HUES48 (cell line): ENCODE data around the gene SAE1.

Experiments
- H3K27ac ChIP-seq: one replicate; pipeline ENCODE4 v1.7.0; 2013; ENCODE audit warnings: low read depth, low read length, inconsistent platforms
- H3K27me3 ChIP-seq: 2 replicates; pipeline ENCODE4 v1.6.1; 2013; ENCODE audit warnings: mild to moderate bottlenecking, low read length; ENCODE audit not compliant: control insufficient read depth, insufficient read depth
- H3K36me3 ChIP-seq: 2 replicates; pipeline ENCODE4 v1.6.1; 2013; ENCODE audit warnings: low read length; ENCODE audit not compliant: control insufficient read depth, insufficient read depth
- H3K4me1 ChIP-seq: 2 replicates; pipeline ENCODE4 v1.6.1; 2013; ENCODE audit warnings: mild to moderate bottlenecking, low read length; ENCODE audit not compliant: control insufficient read depth, insufficient read depth
- H3K4me3 ChIP-seq: 2 replicates; pipeline ENCODE4 v1.5.1; 2013; ENCODE audit warnings: mild to moderate bottlenecking, low read depth, low read length
- H3K9ac ChIP-seq: 2 replicates; pipeline ENCODE4 v1.6.1; 2013; ENCODE audit warnings: mild to moderate bottlenecking, low read depth, low read length, moderate library complexity
- H3K9me3 ChIP-seq: 2 replicates; pipeline ENCODE4 v1.6.1; 2013; ENCODE audit warnings: low read length; ENCODE audit not compliant: control insufficient read depth, insufficient read depth

The SAE1 gene

DNA sequence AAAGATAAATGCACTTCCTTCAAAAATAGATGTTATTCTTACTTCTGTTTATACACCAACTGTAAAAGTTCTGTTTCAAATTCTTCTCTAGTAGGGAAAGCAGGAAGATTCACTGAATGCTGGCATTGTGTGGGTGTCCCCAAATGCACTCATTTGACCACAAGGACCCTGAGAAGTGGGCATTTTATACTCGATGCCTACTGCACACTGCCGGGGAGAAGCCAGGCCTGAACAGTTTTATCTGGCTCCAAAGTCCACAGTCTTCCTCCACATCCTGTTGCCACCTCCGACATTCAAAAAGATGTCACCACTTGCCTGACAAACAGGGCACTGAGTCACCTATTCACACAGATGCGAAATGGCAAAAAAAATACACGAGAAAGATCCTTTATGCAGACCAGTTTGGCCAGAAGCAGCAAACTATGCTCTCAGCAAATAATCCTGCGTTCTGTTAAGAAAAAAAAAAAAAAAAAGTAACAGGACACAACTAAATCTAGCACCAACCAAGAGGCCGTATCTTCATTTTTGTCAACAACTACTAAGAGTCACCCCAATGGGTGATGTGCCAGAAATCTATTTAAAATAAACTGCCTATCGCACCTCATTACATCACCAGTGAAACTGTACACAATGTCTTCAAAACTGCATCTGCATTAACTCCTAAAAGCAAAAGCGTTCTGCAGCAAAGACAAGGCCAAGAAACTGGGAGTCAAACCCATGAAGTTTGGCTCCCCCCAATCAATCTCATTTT lies 23.3 kb upstream of the SAE1 start:
- Histone ChIP-seq H3K9me3 (no peaks in the 10 kb centered on the region), H3K9ac (no peak overlapping the region), H3K27me3 (no peaks in the 10 kb centered on the region), H3K36me3 (peaks cover 41% of the 10 kb centered on the region), H3K4me3 (no peak overlapping the region), H3K4me1 (peaks cover 35% of the 10 kb centered on the region), H3K27ac (peak overlapping the region; percentile 100)

DNA sequence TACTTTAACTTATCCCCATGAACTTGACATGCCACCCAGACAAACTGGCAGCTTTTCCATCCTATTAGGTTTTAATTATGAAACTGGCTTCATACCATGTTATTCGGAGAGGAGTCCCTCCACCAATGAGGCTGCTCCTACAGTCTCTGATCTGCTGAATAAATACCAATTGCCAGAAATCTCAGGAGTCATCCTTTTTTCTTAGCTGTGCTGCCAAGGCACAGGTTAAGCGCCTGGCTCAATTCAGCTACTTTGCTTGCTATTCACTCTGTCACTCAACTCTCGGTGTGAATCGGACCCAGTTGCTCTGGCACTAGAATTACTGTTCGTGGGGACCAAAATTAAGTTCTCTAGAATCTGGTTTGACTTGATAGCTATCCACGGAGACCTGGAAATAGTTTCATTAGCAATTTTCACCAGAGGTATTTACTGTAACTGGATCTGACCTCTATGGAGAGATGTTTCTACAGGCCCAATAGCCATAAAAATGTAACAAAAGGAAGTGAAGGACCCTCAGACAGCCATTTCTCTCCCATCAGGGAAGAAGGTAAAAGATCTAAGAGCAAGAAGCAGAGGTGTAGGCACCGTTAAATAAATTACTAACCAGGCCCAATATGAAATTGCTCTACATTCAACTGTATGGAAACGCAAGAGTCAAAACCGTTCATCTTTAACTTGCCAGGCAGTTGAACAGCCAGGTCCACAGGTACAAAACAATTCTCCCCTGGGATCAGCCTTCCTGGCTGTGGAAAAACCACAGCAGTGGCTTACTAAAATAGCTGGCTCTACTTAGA lies 22.5 kb upstream of the SAE1 start:
- H3K36me3 ChIP-seq, result peaks cover 41% of the 10 kb centered on the region
- H3K9ac ChIP-seq, result peak overlapping the region; percentile 97; the same call in 1 of the 2 replicates
- H3K9me3 ChIP-seq, result no peaks in the 10 kb centered on the region
- no peaks in the 10 kb centered on the region for H3K27me3 ChIP-seq
- peak overlapping the region; percentile 85; the same call in 1 of the 2 replicates for H3K4me3 ChIP-seq
- peak overlapping the region; percentile 100 for H3K27ac ChIP-seq
- H3K4me1 ChIP-seq, result peaks cover 30% of the 10 kb centered on the region

DNA sequence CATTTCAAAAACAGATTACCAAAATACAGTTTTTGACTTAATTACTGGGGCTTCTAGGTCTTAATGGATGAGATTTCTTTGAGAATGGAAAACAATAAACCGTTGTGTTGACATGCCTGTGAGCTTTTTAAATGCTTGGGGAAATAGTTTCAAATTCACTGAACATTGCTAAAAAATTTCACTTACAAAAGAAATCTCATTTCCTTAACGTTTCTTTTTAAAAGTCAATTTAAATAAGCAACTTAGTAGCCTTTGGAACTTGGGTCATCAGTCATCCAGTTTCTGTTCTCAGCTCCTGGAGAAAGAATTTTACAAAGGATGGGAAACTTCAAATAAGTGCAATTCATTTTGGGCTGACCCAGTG lies 21.5 kb upstream of the SAE1 start:
- Histone ChIP-seq H3K27me3 (no peaks in the 10 kb centered on the region), H3K9me3 (no peaks in the 10 kb centered on the region), H3K36me3 (peaks cover 41% of the 10 kb centered on the region), H3K9ac (peak overlapping the region; percentile 97), H3K4me3 (peak overlapping the region; percentile 85), H3K27ac (peak overlapping the region; percentile 100), H3K4me1 (peaks cover 35% of the 10 kb centered on the region)

DNA sequence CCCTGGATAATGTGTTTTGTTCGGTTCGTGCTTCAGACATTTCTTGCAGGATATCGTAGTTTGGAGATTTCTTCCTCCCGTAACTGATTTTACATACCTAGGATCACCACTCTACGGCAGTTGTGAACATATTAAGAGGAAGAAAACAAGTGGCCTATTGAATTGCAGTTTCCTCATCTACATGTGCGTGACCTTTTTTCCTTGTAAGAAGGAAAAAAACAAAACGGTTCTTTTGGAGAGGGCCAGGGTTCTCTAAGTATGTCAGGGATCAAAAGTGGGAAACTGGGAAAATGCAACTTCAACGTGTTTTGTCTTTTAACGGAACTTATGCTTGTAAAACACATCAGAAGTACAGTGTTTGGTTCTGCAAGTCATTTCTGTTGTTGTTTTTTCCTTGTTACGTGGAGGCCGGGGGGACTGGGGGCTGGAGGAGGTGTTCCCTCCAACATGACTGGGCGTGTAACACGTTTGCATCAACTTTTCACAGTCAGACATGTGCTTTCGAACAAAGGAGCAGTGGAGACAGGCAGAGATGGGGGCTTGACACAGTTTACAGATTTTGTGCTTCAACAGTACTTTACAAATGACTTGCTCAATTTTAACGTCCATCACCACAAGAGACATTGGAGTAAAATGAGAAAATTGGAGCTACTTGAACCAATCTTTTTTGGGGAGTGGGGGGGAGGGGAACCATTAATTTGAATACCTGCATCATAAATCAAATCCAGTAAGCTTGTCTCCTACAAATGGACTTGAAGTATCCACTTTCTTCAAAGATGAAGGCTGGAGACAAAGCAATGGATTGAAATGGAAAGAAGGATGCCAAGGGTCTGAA lies 20.9 kb upstream of the SAE1 start:
- Histone ChIP-seq H3K4me1 (peaks cover 36% of the 10 kb centered on the region), H3K27me3 (no peaks in the 10 kb centered on the region), H3K9me3 (no peaks in the 10 kb centered on the region), H3K4me3 (peak overlapping the region; percentile 85), H3K9ac (peak overlapping the region; percentile 97), H3K27ac (peak overlapping the region; percentile 100), H3K36me3 (peaks cover 35% of the 10 kb centered on the region)

DNA sequence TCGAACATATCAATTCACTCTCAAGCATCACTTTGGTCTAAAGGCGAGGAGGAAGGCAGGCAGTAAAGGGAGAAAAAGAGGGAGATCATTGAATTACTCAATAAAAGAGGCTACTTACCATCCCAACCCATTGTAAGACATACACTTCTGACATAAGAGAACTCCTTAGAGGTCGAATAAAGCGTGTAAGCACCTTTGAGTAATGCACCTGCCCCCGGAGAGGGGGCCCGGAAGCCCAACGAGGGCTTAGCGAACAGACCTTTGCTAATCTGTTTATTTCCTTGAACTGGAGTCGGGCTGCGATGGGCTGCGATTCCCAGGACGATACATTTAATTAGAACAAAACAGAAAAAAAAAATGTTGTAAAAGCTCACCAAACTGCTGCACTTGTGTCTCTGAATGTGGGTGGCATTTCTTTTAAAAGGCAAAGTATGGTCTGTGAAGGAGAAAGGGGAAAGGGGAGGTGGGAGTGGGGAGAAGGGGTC lies 20.1 kb upstream of the SAE1 start:
- H3K27ac ChIP-seq, result peak overlapping the region; percentile 100
- no peaks in the 10 kb centered on the region for H3K27me3 ChIP-seq
- H3K9me3 ChIP-seq, result no peaks in the 10 kb centered on the region
- peaks cover 36% of the 10 kb centered on the region for H3K4me1 ChIP-seq
- H3K36me3 ChIP-seq, result peaks cover 28% of the 10 kb centered on the region
- H3K4me3 ChIP-seq, result peak overlapping the region; percentile 85
- H3K9ac ChIP-seq, result peak overlapping the region; percentile 97

DNA sequence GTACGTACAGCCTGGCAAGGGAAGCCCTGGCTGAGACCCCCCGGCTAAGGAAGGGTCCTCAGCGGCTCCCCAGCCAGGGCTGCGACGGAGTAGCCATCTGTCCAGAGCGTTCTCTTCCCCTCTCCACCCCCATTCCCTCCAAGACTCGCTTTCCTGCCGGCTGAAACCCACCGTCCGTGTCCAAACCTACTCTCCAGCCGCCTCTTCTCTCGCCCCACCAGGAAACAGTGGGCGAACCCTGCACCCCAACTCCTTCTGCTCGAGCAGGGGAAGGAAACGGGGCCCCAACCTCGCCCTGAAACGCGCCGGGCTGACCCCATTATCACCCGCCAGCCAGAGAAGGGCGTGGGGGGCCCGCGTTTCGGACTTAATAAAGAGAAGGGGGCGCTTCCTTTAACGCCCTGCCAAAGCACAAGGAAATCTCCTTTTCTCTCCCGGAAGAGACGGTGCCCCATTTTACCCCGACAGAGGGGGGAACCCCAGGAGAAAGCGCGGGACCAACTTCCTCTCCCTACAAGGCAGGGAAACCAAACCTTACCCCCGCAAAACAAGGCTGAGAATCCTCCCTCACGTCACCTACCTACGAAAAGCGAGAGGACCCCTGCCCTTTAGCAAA lies 19.5 kb upstream of the SAE1 start:
- H3K9me3 ChIP-seq, result no peaks in the 10 kb centered on the region
- peak overlapping the region; percentile 97 for H3K9ac ChIP-seq
- peaks cover 23% of the 10 kb centered on the region for H3K36me3 ChIP-seq
- peaks cover 36% of the 10 kb centered on the region for H3K4me1 ChIP-seq
- H3K27ac ChIP-seq, result peak overlapping the region; percentile 100
- peak overlapping the region; percentile 85 for H3K4me3 ChIP-seq
- no peaks in the 10 kb centered on the region for H3K27me3 ChIP-seq

DNA sequence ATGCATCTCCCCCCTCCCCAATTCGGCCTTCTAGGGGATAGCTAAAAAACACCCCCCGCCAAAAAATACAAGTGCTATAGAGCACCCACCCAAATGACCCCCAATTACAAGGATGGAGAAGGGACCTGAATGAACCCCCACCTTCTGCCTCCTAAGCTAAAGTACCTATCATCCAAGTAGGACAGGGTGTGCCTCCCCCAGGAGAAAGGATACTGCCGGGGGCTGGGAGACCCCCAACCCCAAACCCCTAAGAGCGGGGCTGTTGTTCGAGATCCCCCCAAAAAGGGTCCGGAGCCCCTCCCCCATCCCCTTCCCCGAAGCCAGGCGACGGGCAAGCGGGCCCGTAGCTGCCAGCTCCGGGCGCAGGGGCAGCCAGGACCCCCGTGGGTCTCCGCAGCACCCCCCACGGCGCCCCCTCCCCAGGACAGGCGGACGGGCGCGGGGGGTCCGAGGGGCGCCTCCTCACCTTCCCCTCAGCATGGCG lies 18.9 kb upstream of the SAE1 start:
- Histone ChIP-seq H3K36me3 (peaks cover 17% of the 10 kb centered on the region), H3K4me1 (peaks cover 36% of the 10 kb centered on the region), H3K4me3 (peak overlapping the region; percentile 85), H3K27ac (peak overlapping the region; percentile 100), H3K27me3 (no peaks in the 10 kb centered on the region), H3K9ac (peak overlapping the region; percentile 97), H3K9me3 (no peaks in the 10 kb centered on the region)

DNA sequence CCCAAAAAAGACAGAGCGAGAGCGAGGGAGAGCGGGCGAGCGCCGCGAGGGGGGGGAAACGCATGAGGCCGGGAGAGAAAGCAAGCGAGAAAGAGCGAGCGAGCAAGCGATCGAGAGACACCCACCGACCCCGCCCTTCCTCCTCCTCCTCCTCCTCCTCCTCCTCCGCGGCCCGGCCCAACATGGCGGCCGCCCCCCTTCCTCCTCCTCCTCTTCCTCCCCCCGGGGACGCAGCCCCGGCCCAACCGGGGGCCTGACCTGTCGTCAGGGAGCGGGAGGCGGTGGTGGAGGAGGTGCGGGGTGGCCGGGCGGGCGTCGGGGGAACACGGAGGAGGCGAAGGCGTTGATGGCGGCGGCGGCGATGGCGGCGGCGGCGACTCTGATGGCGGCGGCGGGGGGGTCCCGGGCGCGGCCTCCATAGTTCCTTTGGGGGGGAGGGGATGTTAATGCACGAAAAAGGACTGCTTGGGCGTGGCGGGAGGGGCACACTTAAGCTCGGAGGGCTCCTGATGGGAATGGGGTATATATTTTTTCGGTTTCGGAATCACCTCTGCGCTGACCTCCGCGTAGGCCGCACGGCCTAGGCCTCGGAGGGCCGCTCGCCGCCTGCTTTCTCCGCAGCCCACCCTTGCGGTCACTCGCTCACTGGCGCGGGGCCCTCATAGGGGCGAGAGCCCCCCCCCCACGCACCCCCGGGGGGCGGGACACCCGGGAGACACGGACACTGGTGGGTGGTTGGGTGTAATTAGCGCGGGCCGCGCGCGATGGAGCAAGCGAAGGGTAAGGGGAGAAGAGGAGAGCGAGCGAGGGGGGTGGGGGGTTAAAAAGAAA lies 18.3 kb upstream of the SAE1 start:
- H3K9me3 ChIP-seq, result no peaks in the 10 kb centered on the region
- peak overlapping the region; percentile 97 for H3K9ac ChIP-seq
- H3K36me3 ChIP-seq, result peaks cover 11% of the 10 kb centered on the region
- H3K27ac ChIP-seq, result peak overlapping the region; percentile 100
- peaks cover 32% of the 10 kb centered on the region for H3K4me1 ChIP-seq
- H3K4me3 ChIP-seq, result peak overlapping the region; percentile 85
- H3K27me3 ChIP-seq, result no peaks in the 10 kb centered on the region

DNA sequence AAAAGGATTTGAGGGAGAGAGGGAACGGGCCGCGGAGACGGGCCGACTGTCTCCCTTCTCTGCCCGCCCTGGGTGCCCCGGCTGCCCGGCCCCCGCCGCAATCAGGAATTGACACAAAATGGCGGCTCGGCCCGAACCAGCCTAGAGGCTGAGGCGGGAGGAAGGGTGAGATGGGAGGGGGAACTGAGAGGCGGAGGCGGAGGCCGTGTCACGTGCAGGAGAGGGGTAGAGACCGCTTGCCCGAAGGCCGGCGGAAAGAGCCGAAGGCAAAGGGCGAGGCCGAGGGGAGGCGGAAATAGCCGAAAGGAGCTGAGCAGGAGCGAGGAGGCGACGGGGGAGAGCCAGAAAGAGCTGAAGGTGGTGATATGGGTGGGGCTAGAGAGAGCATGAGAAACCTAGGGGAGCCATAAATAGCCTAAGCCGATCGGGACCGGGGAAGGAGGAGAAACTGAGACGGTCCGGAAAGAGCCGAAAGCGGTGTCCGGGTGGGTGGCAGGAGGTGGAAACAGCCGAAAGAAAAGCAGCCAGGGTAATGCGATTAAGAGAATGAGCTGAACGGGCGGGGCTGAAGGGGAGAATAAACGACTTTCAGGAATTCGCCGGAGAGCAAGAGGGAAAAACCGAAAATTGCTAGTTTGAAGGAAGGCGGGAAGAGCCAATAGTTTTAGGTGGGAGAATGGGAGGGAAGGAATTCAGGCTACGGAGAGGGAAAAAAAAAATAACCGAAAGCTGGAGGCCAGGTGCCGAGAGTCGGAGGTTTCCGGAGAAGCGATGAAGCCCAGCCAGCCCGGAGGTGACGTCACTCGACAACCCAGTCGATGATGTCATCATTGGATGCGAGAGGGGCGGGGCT lies 17.4 kb upstream of the SAE1 start, which contains the start of gene ZC3H4:
ZC3H4 (minus strand) TSS at position 780 of the 853 bp plus-strand sequence. CDS start 1,192 bp downstream, outside the sequence.
- Histone ChIP-seq H3K27me3 (no peaks in the 10 kb centered on the region), H3K4me1 (peaks cover 23% of the 10 kb centered on the region), H3K36me3 (peaks cover 9% of the 10 kb centered on the region), H3K4me3 (peak within 1 kb of the TSS; percentile 85), H3K9ac (peak within 1 kb of the TSS; percentile 97), H3K27ac (peak within 1 kb of the TSS; percentile 100), H3K9me3 (no peaks in the 10 kb centered on the region)
